Adrenal gland (tissue), 12 donors: ENCODE results near the gene ETFB. TPM values are rescaled to one million over a fixed set of nuclear protein-coding genes. Genes with fewer than 3 reads are reported as not detected.

Experiments
- DNase-seq, 7 donors: peaks; one replicate each; pipeline ENCODE4 v3.0.0-alpha.2; 2019 to 2020
- H3K27ac ChIP-seq, 5 donors: fragments of 200-600 bp; sonication (generic) in 4 of 5; 1 replicate in 3 of 5; 2 replicates in 2 of 5; pipeline versions ENCODE4 v1.5.1 to v1.8.0; 2016 to 2020; ENCODE audit warnings: mild to moderate bottlenecking in 1 of 5
- H3K27me3 ChIP-seq: fragments of 200-600 bp; 2 replicates; pipeline ENCODE4 v1.8.0; 2021
- H3K36me3 ChIP-seq, 2 donors: fragments of 200-600 bp; replicated peaks in 1 of 2; 1 replicate in 1 of 2; 2 replicates in 1 of 2; pipeline versions ENCODE4 v1.5.1 to v1.8.0; 2018 to 2022
- H3K4me1 ChIP-seq, 2 donors: fragments of 200-600 bp; replicated peaks in 1 of 2; 1 replicate in 1 of 2; 2 replicates in 1 of 2; pipeline versions ENCODE4 v1.5.1 to v1.8.0; 2018 to 2021
- H3K4me3 ChIP-seq, 4 donors: fragments of 200-600 bp; sonication (generic) in 3 of 4; one replicate each; pipeline ENCODE4 v1.5.1; 2016 to 2018
- H3K9me3 ChIP-seq, 3 donors: fragments of 200-600 bp; sonication (generic) in 1 of 3; replicated peaks in 1 of 3; 1 replicate in 2 of 3; 2 replicates in 1 of 3; pipeline versions ENCODE4 v1.5.1 to v1.8.0; 2016 to 2021
- POLR2A ChIP-seq, 2 donors: fragments of 450-650 bp; IDR thresholded peaks; one replicate each; pipeline ENCODE4 v1.6.1; 2017; ENCODE audit warnings: antibody characterized with exemption in 2 of 2, mild to moderate bottlenecking in 2 of 2, moderate library complexity in 1 of 2
- WGBS, 4 donors: extraction: QIAGEN DNeasy Blood & Tissue Kit in 2 of 4; methylation state at CpG; one replicate each; pipeline versions ENCODE4 v1.1.5 to v1.1.7; 2013 to 2017; 5-methylcytosine and 5-hydroxymethylcytosine counted together
- intact Hi-C, 2 donors: fragments of 100-400 bp; cut with DNase I; formaldehyde crosslinking; loops; one replicate each; pipeline versions ENCODE4 v1.14.1 to v1.15.0; 2022 to 2023
- polyA plus RNA-seq, 3 donors: library from polyadenylated mRNA; stranded (reverse); fragments of 200-250 nt in 2 of 3; fragments of 350-450 nt in 1 of 3; fragmentation: Illumina TruSeq in 1 of 3; extraction: RNeasy Lipid Tissue Mini Kit (QIAGEN cat#74804) in 1 of 3; gene quantifications; one replicate each; pipeline ENCODE4 v1.2.3, GENCODE V29; 2013 to 2014
- total RNA-seq, 9 donors: library from RNA; depleted of rRNA in 4 of 9; stranded (reverse); fragments of >200 nt in 4 of 9; fragments of 120-200 nt in 1 of 9; fragmentation: NEBNext Ultra II Directional in 1 of 9; extraction: Animal tissue kit (Norgen Biotek cat#: 25700) in 1 of 9; gene quantifications; one replicate each; pipeline versions ENCODE4 v1.1.0 to v1.2.4, GENCODE V29; 2013 to 2023
- TF ChIP-seq, protein P1 (sequence below), 6 experiments: fragments of 450-650 bp in 4 of 6; fragments of 200-600 bp in 2 of 6; sonication (generic) in 1 of 6; IDR thresholded peaks; 1 replicate in 5 of 6; 2 replicates in 1 of 6; pipeline versions ENCODE4 v1.5.1 to v1.8.0; 2016 to 2021; ENCODE audit warnings: antibody characterized with exemption in 6 of 6, mild to moderate bottlenecking in 2 of 6, moderate library complexity in 1 of 6
- donor health status: healthy with polysubstance abuse.
- donor health status: Bipolar disorder and iron deficiency.
- donor health status: DM: yes; HTN: yes; CAD: no.
- donor health status: DM: no; HTN: no; CAD: no.
- donor health status: DM: no; HTN: no; CAD: no.
- donor health status: DM: yes; HTN: yes; CAD: no.

ETFB gene
- total and polyA plus RNA-seq, 12 donors: 110 to 470 (median 240) TPM

DNA sequence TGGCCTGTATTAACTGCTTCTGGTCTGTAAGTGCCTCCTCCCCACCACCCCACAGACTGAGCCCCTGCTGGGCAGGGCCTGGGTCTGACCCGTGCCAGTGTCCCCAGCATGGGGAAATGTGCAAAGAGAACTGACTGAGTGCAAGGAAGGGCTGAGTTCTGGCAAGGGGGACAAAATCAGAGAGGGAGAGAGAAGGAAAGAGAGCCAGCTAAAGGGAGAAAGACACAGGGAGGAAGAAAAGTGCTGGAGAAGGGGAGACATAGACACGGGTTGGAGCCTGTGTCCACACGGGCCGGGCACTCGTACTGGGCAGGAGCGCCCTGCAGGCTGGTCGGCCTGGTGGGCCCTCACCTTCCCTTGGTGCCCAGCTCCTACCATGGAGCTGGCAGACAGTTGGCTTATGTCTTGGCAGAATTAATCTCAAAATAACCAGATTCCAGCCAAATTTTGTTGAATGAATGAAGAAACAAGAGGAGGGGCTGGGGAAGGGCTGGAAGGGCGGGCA, 5.0 kb upstream of the ETFB start:
- 73 to 85% (median 80%) methylated on average over 8 of the region's 8 CpGs for WGBS, 4 donors
- Histone ChIP-seq H3K36me3 (no peaks in the 10 kb centered on the region), H3K27ac (no peak overlapping the region), H3K27me3 (no peaks in the 10 kb centered on the region), H3K4me3 (no peak overlapping the region), H3K9me3 (no peaks in the 10 kb centered on the region), H3K4me1 (peaks cover 0 to 5% of the 10 kb centered on the region in 2 donors)
- TF ChIP-seq, protein P1, sequence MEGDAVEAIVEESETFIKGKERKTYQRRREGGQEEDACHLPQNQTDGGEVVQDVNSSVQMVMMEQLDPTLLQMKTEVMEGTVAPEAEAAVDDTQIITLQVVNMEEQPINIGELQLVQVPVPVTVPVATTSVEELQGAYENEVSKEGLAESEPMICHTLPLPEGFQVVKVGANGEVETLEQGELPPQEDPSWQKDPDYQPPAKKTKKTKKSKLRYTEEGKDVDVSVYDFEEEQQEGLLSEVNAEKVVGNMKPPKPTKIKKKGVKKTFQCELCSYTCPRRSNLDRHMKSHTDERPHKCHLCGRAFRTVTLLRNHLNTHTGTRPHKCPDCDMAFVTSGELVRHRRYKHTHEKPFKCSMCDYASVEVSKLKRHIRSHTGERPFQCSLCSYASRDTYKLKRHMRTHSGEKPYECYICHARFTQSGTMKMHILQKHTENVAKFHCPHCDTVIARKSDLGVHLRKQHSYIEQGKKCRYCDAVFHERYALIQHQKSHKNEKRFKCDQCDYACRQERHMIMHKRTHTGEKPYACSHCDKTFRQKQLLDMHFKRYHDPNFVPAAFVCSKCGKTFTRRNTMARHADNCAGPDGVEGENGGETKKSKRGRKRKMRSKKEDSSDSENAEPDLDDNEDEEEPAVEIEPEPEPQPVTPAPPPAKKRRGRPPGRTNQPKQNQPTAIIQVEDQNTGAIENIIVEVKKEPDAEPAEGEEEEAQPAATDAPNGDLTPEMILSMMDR (IDR thresholded peaks at IDR 0.05): no peak
- no peak for TF ChIP-seq POLR2A (IDR thresholded peaks at IDR 0.05)
- intact Hi-C loops: no loop called here
- DNase-seq: no peak

GRCh38 chr19:51370230-51370629, 4.0 kb upstream of the ETFB start:
- 68 to 88% (median 77%) methylated on average over 4 of the region's 4 CpGs for WGBS, 4 donors
- TF ChIP-seq POLR2A (IDR thresholded peaks at IDR 0.05): no peak
- TF ChIP-seq, protein P1 (IDR thresholded peaks at IDR 0.05): no peak
- Histone ChIP-seq H3K4me3 (no peak overlapping the region), H3K9me3 (no peaks in the 10 kb centered on the region), H3K27me3 (no peaks in the 10 kb centered on the region), H3K27ac (no peak overlapping the region), H3K4me1 (peaks cover 5 to 8% of the 10 kb centered on the region in 2 donors), H3K36me3 (no peaks in the 10 kb centered on the region)
- DNase-seq: no peak
- intact Hi-C loops: no loop called here

GRCh38 chr19:51368366-51369282, 2.4 kb upstream of the ETFB start, which contains the start of gene CLDND2:
TSS of gene CLDND2 (minus strand) at chr19:51369003. CDS start at chr19:51368577, 426 bp downstream.
- H3K27ac ChIP-seq: peak within 1 kb of the TSS in 4 of 5 donors; percentile 18 to 95 (median 74)
- WGBS, 4 donors: 52 to 73% (median 60%) methylated on average over 11 to 23 of the region's 23 CpGs
- no peaks in the 10 kb centered on the region for H3K27me3 ChIP-seq
- intact Hi-C loops: no loop called here
- TF ChIP-seq, protein P1 (IDR thresholded peaks at IDR 0.05): no peak
- no peak for TF ChIP-seq POLR2A (IDR thresholded peaks at IDR 0.05)
- peaks cover 16 to 24% of the 10 kb centered on the region in 2 donors for H3K4me1 ChIP-seq
- no peaks in the 10 kb centered on the region for H3K9me3 ChIP-seq
- peak within 1 kb of the TSS; percentile 44 to 78 (median 59) for H3K4me3 ChIP-seq
- DNase-seq: no peak
- no peaks in the 10 kb centered on the region for H3K36me3 ChIP-seq

GRCh38 chr19:51367565-51368365, 1.6 kb upstream of the ETFB start:
- peak; percentile 99 to 100 (median 99) for DNase-seq
- Histone ChIP-seq H3K36me3 (no peaks in the 10 kb centered on the region), H3K27me3 (no peaks in the 10 kb centered on the region), H3K4me3 (peak overlapping the region; percentile 44 to 78 (median 59)), H3K9me3 (no peaks in the 10 kb centered on the region), H3K27ac (peak overlapping the region in 4 of 5 donors; percentile 92 to 97 (median 96)), H3K4me1 (peaks cover 16 to 31% of the 10 kb centered on the region in 2 donors)
- WGBS, 4 donors: 0 to 2% (median 1%) methylated on average over 10 to 64 of the region's 64 CpGs
- intact Hi-C loops: no loop called here
- no peak for TF ChIP-seq POLR2A (IDR thresholded peaks at IDR 0.05)
- TF ChIP-seq, protein P1 (IDR thresholded peaks at IDR 0.05): peak in 1 of 6 experiments; percentile 17
